Colonic mucosa (tissue), 4 donors: ENCODE measurements around the gene FGGY. TPM values are rescaled to one million over a fixed set of nuclear protein-coding genes. Genes with fewer than 3 reads are reported as not detected.
"Not testable (repeated sequence)": the region's sequence is repeated elsewhere in the genome, so short reads cannot be mapped to it uniquely, and the experiment has no call there.

Source experiments
- DNase-seq: peaks from one replicate; pipeline ENCODE4 v3.0.0-alpha.2; 2020
- H3K27ac ChIP-seq: fragments of 200-600 bp; one replicate; pipeline ENCODE4 v1.8.0; 2021
- H3K27me3 ChIP-seq: fragments of 200-600 bp; one replicate; pipeline ENCODE4 v1.8.0; 2021
- H3K36me3 ChIP-seq: fragments of 200-600 bp; one replicate; pipeline ENCODE4 v1.8.0; 2021
- H3K4me1 ChIP-seq: fragments of 200-600 bp; one replicate; pipeline ENCODE4 v1.8.0; 2021; ENCODE audit warnings: mild to moderate bottlenecking
- H3K4me3 ChIP-seq: fragments of 200-600 bp; one replicate; pipeline ENCODE4 v1.8.0; 2021
- H3K9ac ChIP-seq, 2 donors: one replicate each; pipeline ENCODE4 v1.7.0; 2013; ENCODE audit warnings: control low read depth in 2 of 2, low read depth in 2 of 2, low read length in 2 of 2
- H3K9me3 ChIP-seq: fragments of 200-600 bp; one replicate; pipeline ENCODE4 v1.8.0; 2021
- CTCF ChIP-seq: fragments of 200-600 bp; IDR thresholded peaks from one replicate; pipeline ENCODE4 v1.8.0; 2022; ENCODE audit warnings: antibody characterized with exemption, mild to moderate bottlenecking
- intact Hi-C: fragments of 100-400 bp; cut with DNase I; formaldehyde crosslinking; loops from one replicate; pipeline ENCODE4 v1.14.1; 2022
- total RNA-seq, 2 donors: library from RNA; stranded (reverse); fragmentation: NEBNext Ultra II Directional in 1 of 2; extraction: Animal tissue kit (Norgen Biotek cat#: 25700) in 1 of 2; gene quantifications; one replicate each; pipeline ENCODE4 v1.2.1, GENCODE V29; 2021
- donor health status: healthy.
- donor health status: DM: no; HTN: no; CAD: no.
- donor health status: DM: no; HTN: no; CAD: no.

Gene FGGY
- total RNA-seq, 2 donors from 2014 or later = 12.5 to 19.5 TPM

- Histone ChIP-seq H3K4me1 (no peaks in the 10 kb centered on the region), H3K9me3 (no peaks in the 10 kb centered on the region), H3K27ac (no peak overlapping the region), H3K36me3 (no peaks in the 10 kb centered on the region), H3K27me3 (no peaks in the 10 kb centered on the region), H3K4me3 (no peak overlapping the region), H3K9ac (no peak overlapping the region)
- no peak for TF ChIP-seq CTCF
- no peak for DNase-seq
- intact Hi-C loops = no loop called here
These were observed 156.5 kb downstream of the FGGY start for GRCh38 chr1:59453297-59453968.

GRCh38 chr1:59455206-59455605, 158.3 kb downstream of the FGGY start:
- no peaks in the 10 kb centered on the region for H3K27me3 ChIP-seq
- DNase-seq = no peak
- no peak for TF ChIP-seq CTCF
- intact Hi-C loops = no loop called here
- no peak overlapping the region for H3K4me3 ChIP-seq
- no peaks in the 10 kb centered on the region for H3K9me3 ChIP-seq
- H3K27ac ChIP-seq = no peak overlapping the region
- H3K4me1 ChIP-seq = no peaks in the 10 kb centered on the region
- H3K36me3 ChIP-seq = no peaks in the 10 kb centered on the region
- no peak overlapping the region for H3K9ac ChIP-seq

- no peak for DNase-seq
- no peaks in the 10 kb centered on the region for H3K27me3 ChIP-seq
- no peaks in the 10 kb centered on the region for H3K4me1 ChIP-seq
These were observed 160.9 kb downstream of the FGGY start for GRCh38 chr1:59457786-59458185.

GRCh38 chr1:59458884-59459283, 162.0 kb downstream of the FGGY start:
- TF ChIP-seq CTCF = no peak
- H3K27ac ChIP-seq = no peak overlapping the region
- intact Hi-C loops = no loop called here
- DNase-seq = no peak
- H3K4me3 ChIP-seq = no peak overlapping the region
- H3K4me1 ChIP-seq = no peaks in the 10 kb centered on the region
- no peaks in the 10 kb centered on the region for H3K9me3 ChIP-seq
- no peaks in the 10 kb centered on the region for H3K36me3 ChIP-seq
- no peaks in the 10 kb centered on the region for H3K27me3 ChIP-seq
- no peak overlapping the region for H3K9ac ChIP-seq

More at GRCh38 chr1:59457786-59458185, 160.9 kb downstream of the FGGY start:
- Histone ChIP-seq H3K36me3 (no peaks in the 10 kb centered on the region), H3K27ac (no peak overlapping the region), H3K4me3 (no peak overlapping the region), H3K9me3 (no peaks in the 10 kb centered on the region), H3K9ac (no peak overlapping the region)
- intact Hi-C loops = no loop called here
- TF ChIP-seq CTCF = no peak

- H3K27me3 ChIP-seq, H3K27ac ChIP-seq, H3K36me3 ChIP-seq, H3K9ac ChIP-seq, H3K4me1 ChIP-seq, H3K9me3 ChIP-seq, DNase-seq, H3K4me3 ChIP-seq, intact Hi-C loops: not testable (repeated sequence)
These were observed 166.0 kb downstream of the FGGY start for GRCh38 chr1:59462942-59463341.

- H3K9me3 ChIP-seq, H3K4me3 ChIP-seq, DNase-seq, H3K27ac ChIP-seq, H3K9ac ChIP-seq, H3K4me1 ChIP-seq, H3K27me3 ChIP-seq, intact Hi-C loops, H3K36me3 ChIP-seq: not testable (repeated sequence)
These were observed 168.6 kb downstream of the FGGY start for GRCh38 chr1:59465478-59465877.
